ENCODE measurements around the gene ANO6.

Gene ANO6

GRCh38 chr12:45418520-45418919 lies 202.6 kb downstream of the ANO6 start:
- Histone ChIP-seq H4K20me1 (ENCODE audit: insufficient read depth, low read length) (no peaks in the 10 kb centered on the region), H3K36me3 (replicated peaks; ENCODE audit: insufficient read depth, low read length) (peaks cover 4% of the 10 kb centered on the region; the same call in 1 of the 2 replicates), H3K79me2 (ENCODE audit: low read length) (no peaks in the 10 kb centered on the region), H3K9me3 (replicated peaks; ENCODE audit: insufficient read depth, low read length) (no peaks in the 10 kb centered on the region), H3K4me1 (ENCODE audit: low read length) (no peaks in the 10 kb centered on the region), H3K27ac (ENCODE audit: low read length) (no peak overlapping the region), H3K9ac (ENCODE audit: low read length) (no peak overlapping the region), H3K9me2 (replicated peaks; ENCODE audit: insufficient read depth, low read length) (no peaks in the 10 kb centered on the region), H2AFZ (ENCODE audit: low read length) (no peak overlapping the region), H3F3A (ENCODE audit: insufficient read depth, low read length) (no peaks in the 10 kb centered on the region), H3K4me3 (ENCODE audit: low read length) (no peak overlapping the region), H3K27me3 (replicated peaks; ENCODE audit: insufficient read depth, low read length) (no peaks in the 10 kb centered on the region), H3K4me2 (ENCODE audit: low read depth, low read length) (no peak overlapping the region)
- TF ChIP-seq EZH2phosphoT487 (IDR thresholded peaks at IDR 0.05; ENCODE audit: low read length) (no peak), EZH2 (optimal IDR thresholded peaks at IDR 0.05; ENCODE audit: low read depth, low read length) (no peak)
- TF ChIP-seq, protein P1, sequence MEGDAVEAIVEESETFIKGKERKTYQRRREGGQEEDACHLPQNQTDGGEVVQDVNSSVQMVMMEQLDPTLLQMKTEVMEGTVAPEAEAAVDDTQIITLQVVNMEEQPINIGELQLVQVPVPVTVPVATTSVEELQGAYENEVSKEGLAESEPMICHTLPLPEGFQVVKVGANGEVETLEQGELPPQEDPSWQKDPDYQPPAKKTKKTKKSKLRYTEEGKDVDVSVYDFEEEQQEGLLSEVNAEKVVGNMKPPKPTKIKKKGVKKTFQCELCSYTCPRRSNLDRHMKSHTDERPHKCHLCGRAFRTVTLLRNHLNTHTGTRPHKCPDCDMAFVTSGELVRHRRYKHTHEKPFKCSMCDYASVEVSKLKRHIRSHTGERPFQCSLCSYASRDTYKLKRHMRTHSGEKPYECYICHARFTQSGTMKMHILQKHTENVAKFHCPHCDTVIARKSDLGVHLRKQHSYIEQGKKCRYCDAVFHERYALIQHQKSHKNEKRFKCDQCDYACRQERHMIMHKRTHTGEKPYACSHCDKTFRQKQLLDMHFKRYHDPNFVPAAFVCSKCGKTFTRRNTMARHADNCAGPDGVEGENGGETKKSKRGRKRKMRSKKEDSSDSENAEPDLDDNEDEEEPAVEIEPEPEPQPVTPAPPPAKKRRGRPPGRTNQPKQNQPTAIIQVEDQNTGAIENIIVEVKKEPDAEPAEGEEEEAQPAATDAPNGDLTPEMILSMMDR (IDR thresholded peaks at IDR 0.05; ENCODE audit: low read length) = no peak
- DNase-seq = no peak

GRCh38 chr12:45419317-45419814 lies 203.5 kb downstream of the ANO6 start:
- Histone ChIP-seq H3K9me2 (replicated peaks; ENCODE audit: insufficient read depth, low read length) (no peaks in the 10 kb centered on the region), H3K9ac (ENCODE audit: low read length) (no peak overlapping the region), H2AFZ (ENCODE audit: low read length) (no peak overlapping the region), H3K27ac (ENCODE audit: low read length) (no peak overlapping the region), H4K20me1 (ENCODE audit: insufficient read depth, low read length) (no peaks in the 10 kb centered on the region), H3K4me2 (ENCODE audit: low read depth, low read length) (no peak overlapping the region), H3K27me3 (replicated peaks; ENCODE audit: insufficient read depth, low read length) (no peaks in the 10 kb centered on the region), H3K9me3 (replicated peaks; ENCODE audit: insufficient read depth, low read length) (no peaks in the 10 kb centered on the region), H3K36me3 (replicated peaks; ENCODE audit: insufficient read depth, low read length) (peaks cover 4% of the 10 kb centered on the region; the same call in 1 of the 2 replicates), H3K79me2 (ENCODE audit: low read length) (no peaks in the 10 kb centered on the region), H3F3A (ENCODE audit: insufficient read depth, low read length) (no peaks in the 10 kb centered on the region), H3K4me3 (ENCODE audit: low read length) (no peak overlapping the region), H3K4me1 (ENCODE audit: low read length) (no peaks in the 10 kb centered on the region)
- DNase-seq = no peak
- TF ChIP-seq EZH2phosphoT487 (IDR thresholded peaks at IDR 0.05; ENCODE audit: low read length) (no peak), EZH2 (optimal IDR thresholded peaks at IDR 0.05; ENCODE audit: low read depth, low read length) (no peak)
- TF ChIP-seq, protein P1 (IDR thresholded peaks at IDR 0.05; ENCODE audit: low read length) = no peak

- TF ChIP-seq EZH2phosphoT487 (IDR thresholded peaks at IDR 0.05; ENCODE audit: low read length) (no peak), EZH2 (optimal IDR thresholded peaks at IDR 0.05; ENCODE audit: low read depth, low read length) (no peak)
- TF ChIP-seq, protein P1 (IDR thresholded peaks at IDR 0.05; ENCODE audit: low read length) = no peak
- H4K20me1 ChIP-seq (ENCODE audit: insufficient read depth, low read length) = no peaks in the 10 kb centered on the region
- H3K4me2 ChIP-seq (ENCODE audit: low read depth, low read length) = no peak overlapping the region
Observed at GRCh38 chr12:45421736-45422135, 205.8 kb downstream of the ANO6 start.

More at GRCh38 chr12:45421736-45422135, 205.8 kb downstream of the ANO6 start:
- Histone ChIP-seq H3K36me3 (replicated peaks; ENCODE audit: insufficient read depth, low read length) (peaks cover 4% of the 10 kb centered on the region; the same call in 1 of the 2 replicates), H2AFZ (ENCODE audit: low read length) (no peak overlapping the region), H3F3A (ENCODE audit: insufficient read depth, low read length) (no peaks in the 10 kb centered on the region), H3K27me3 (replicated peaks; ENCODE audit: insufficient read depth, low read length) (no peaks in the 10 kb centered on the region), H3K4me1 (ENCODE audit: low read length) (no peaks in the 10 kb centered on the region), H3K79me2 (ENCODE audit: low read length) (no peaks in the 10 kb centered on the region), H3K4me3 (ENCODE audit: low read length) (no peak overlapping the region), H3K9me2 (replicated peaks; ENCODE audit: insufficient read depth, low read length) (no peaks in the 10 kb centered on the region), H3K9ac (ENCODE audit: low read length) (no peak overlapping the region), H3K27ac (ENCODE audit: low read length) (no peak overlapping the region), H3K9me3 (replicated peaks; ENCODE audit: insufficient read depth, low read length) (no peaks in the 10 kb centered on the region)
- DNase-seq = no peak
